ENCODE measurements around the gene TRAK1. TPM values are rescaled to one million over a fixed set of nuclear protein-coding genes. Genes with fewer than 3 reads are reported as not detected.
A peak's percentile ranks its signal among the peaks of the same experiment; 100 is the strongest.
"Not testable (repeated sequence)": the region's sequence is repeated elsewhere in the genome, so short reads cannot be mapped to it uniquely, and the experiment has no call there.

TRAK1 gene, protein sequence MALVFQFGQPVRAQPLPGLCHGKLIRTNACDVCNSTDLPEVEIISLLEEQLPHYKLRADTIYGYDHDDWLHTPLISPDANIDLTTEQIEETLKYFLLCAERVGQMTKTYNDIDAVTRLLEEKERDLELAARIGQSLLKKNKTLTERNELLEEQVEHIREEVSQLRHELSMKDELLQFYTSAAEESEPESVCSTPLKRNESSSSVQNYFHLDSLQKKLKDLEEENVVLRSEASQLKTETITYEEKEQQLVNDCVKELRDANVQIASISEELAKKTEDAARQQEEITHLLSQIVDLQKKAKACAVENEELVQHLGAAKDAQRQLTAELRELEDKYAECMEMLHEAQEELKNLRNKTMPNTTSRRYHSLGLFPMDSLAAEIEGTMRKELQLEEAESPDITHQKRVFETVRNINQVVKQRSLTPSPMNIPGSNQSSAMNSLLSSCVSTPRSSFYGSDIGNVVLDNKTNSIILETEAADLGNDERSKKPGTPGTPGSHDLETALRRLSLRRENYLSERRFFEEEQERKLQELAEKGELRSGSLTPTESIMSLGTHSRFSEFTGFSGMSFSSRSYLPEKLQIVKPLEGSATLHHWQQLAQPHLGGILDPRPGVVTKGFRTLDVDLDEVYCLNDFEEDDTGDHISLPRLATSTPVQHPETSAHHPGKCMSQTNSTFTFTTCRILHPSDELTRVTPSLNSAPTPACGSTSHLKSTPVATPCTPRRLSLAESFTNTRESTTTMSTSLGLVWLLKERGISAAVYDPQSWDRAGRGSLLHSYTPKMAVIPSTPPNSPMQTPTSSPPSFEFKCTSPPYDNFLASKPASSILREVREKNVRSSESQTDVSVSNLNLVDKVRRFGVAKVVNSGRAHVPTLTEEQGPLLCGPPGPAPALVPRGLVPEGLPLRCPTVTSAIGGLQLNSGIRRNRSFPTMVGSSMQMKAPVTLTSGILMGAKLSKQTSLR
- total RNA-seq: 10 to 100 TPM; 37.4 to 89.5 (median 53.0) TPM

DNA sequence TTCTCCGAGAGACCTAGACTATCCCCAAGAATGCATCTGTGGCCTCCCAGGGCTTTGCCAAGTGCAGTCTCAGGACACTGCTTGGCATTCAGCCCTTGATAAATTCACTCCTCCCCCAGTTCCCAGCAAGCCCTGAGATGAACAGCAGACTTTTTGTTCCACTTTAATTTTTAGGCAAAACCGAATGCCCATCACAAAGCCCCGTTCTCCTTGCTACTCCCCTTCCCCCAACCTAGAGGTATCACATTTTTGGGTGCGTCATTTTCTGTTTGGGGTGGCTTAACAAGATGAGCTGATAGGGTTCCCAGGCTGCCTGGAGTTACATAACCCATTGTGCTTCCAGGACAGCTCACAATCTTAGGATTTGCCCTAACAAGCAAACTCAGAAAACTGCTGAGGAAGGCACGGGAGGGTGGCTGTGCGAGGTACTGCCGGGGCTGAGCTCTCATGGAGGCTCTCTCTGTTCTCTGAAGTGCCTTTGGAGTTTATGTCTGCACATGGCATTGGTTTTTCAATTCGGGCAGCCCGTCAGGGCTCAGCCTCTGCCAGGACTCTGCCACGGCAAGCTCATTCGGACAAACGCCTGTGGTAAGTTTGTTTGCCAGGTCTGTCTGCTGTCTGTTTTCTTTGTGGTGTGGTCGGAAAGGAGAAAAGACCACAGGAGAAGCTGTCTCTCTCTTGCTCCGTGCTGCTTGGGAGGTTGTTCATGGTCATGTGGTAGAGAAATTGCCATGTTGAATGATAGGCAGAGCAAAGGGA is at the start of gene TRAK1:
Gene TRAK1 (plus strand): TSS at position 385 of the 759 bp plus-strand sequence. CDS start 113 bp downstream, at position 498.
- Histone ChIP-seq H3K27me3 (no peaks in the 10 kb centered on the region), H3K4me1 (peaks cover 0 to 70% (median 3%) of the 10 kb centered on the region in 3 donors), H3K9me3 (no peaks in the 10 kb centered on the region), H3K36me3 (peaks cover 0 to 32% of the 10 kb centered on the region in 2 donors), H3K27ac (peak within 1 kb of the TSS; percentile 10 to 82 (median 78)), H3K4me3 (peak within 1 kb of the TSS; percentile 12 to 36)
- peak; percentile 79 for ATAC-seq
- TF ChIP-seq POLR2AphosphoS5 (IDR thresholded peaks at IDR 0.05) (peak; percentile 49), EP300 (IDR thresholded peaks at IDR 0.05) (no peak)
- WGBS, 2 donors (ENCODE audit: low coverage in 1 of 2): 46 to 56% methylated on average over 6 to 13 of the region's 14 CpGs

DNA sequence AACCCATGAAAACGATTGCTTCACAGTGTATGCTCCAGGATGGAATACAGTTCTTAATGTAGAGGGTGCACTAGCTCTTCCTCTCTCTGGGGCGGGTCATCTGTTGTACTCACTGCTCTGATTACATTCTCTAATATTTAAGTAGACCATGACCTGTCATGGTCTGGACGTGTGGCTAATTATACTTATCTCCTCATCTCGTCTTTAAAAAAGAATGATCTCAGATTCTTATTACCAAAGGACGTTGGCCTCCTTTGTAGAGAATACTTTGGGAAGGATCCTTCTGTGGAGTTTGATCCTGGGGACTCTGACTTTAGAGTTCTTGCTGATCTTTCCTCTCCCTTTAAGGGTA is 48.4 kb upstream of the TRAK1 start:
- no peak for TF ChIP-seq POLR2A (IDR thresholded peaks at IDR 0.05)
- TF ChIP-seq, protein P1, sequence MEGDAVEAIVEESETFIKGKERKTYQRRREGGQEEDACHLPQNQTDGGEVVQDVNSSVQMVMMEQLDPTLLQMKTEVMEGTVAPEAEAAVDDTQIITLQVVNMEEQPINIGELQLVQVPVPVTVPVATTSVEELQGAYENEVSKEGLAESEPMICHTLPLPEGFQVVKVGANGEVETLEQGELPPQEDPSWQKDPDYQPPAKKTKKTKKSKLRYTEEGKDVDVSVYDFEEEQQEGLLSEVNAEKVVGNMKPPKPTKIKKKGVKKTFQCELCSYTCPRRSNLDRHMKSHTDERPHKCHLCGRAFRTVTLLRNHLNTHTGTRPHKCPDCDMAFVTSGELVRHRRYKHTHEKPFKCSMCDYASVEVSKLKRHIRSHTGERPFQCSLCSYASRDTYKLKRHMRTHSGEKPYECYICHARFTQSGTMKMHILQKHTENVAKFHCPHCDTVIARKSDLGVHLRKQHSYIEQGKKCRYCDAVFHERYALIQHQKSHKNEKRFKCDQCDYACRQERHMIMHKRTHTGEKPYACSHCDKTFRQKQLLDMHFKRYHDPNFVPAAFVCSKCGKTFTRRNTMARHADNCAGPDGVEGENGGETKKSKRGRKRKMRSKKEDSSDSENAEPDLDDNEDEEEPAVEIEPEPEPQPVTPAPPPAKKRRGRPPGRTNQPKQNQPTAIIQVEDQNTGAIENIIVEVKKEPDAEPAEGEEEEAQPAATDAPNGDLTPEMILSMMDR (IDR thresholded peaks at IDR 0.05): no peak
- no peak for TF ChIP-seq EP300 (IDR thresholded peaks at IDR 0.05)
- no peak for TF ChIP-seq POLR2AphosphoS5 (IDR thresholded peaks at IDR 0.05)
- peak overlapping the region; percentile 20 to 77 (median 68) for H3K27ac ChIP-seq
- no peak for ATAC-seq
- WGBS, 2 donors (ENCODE audit: low coverage in 1 of 2): 15 to 29% methylated on average over 5 of the region's 5 CpGs
- no peak overlapping the region for H3K4me3 ChIP-seq
- no peaks in the 10 kb centered on the region for H3K27me3 ChIP-seq
- H3K9me3 ChIP-seq: no peaks in the 10 kb centered on the region
- H3K4me1 ChIP-seq: peaks cover 10 to 77% (median 26%) of the 10 kb centered on the region in 3 donors
- H3K36me3 ChIP-seq: no peaks in the 10 kb centered on the region

DNA sequence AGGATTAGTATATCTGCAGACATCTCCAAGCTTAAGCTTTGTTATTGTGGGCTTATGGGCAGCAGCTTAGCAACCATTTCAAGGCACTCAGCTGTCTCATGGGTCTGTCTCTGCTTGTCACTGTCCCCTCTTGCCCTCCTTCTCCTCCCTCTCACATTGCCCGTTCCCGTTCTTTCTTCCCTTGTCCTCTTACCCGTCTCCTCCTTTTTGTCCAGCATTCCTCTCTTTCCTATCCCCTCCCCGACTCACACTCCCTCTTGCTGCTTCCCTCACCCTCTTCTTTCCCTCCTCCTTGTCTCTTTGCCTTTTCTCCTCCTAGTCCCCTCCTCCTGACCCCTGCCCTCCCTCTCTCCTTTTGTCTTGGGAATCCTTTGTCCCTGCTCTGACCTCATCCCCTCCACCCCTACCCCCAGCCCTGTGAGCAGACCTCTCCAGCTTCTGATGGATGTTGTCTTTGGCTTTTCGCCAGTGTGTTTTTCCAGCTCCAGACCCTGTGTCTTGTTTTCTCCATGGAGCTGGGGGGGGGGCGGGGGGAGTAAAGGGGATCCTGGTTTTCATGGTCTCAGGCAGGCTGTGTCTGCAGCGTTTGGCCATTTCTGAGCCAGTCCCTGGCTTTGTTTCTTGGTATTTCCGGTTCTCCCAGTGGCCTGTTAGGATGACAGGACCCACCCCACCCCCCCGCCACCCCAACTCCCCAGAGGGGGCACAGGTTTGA is 47.9 kb upstream of the TRAK1 start:
- H3K4me3 ChIP-seq: no peak overlapping the region
- H3K27ac ChIP-seq: peak overlapping the region; percentile 20 to 77 (median 68)
- peaks cover 10 to 78% (median 26%) of the 10 kb centered on the region in 3 donors for H3K4me1 ChIP-seq
- no peaks in the 10 kb centered on the region for H3K36me3 ChIP-seq
- H3K9me3 ChIP-seq: no peaks in the 10 kb centered on the region
- TF ChIP-seq, protein P1 (IDR thresholded peaks at IDR 0.05): no peak
- no peak for TF ChIP-seq POLR2A (IDR thresholded peaks at IDR 0.05)
- no peak for TF ChIP-seq EP300 (IDR thresholded peaks at IDR 0.05)
- no peak for TF ChIP-seq POLR2AphosphoS5 (IDR thresholded peaks at IDR 0.05)
- ATAC-seq: peak; percentile 64
- WGBS, 2 donors (ENCODE audit: low coverage in 1 of 2): 4 to 14% methylated on average over 3 to 5 of the region's 9 CpGs
- H3K27me3 ChIP-seq: no peaks in the 10 kb centered on the region

DNA sequence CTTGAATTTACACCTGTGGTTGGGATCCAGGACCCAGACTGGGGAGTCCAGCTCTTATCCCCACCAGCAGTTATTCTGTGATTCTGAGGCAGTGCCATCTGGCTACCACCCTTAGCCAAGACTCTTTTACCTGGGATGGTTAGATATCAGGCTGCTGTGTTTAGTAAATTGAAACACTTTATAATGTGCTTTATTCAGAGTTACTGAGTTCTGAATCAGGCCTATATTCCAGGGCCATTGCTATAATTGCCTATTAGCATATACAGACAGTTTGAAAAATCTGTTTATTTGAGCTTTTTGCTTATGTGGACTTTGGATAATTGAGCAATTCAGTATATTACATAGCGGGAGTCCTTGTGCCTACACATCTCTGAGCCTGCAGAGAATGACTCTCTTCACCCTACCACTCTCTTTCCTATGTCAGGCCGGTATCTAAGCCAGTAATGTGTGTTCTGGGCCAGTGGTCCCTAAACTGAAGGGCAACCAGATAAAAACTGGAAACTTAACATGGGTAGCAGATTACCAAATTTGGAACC is 45.4 kb upstream of the TRAK1 start:
- WGBS, 2 donors (ENCODE audit: low coverage in 1 of 2): 91 to 95% methylated on average over 2 of the region's 2 CpGs
- peaks cover 10 to 83% (median 30%) of the 10 kb centered on the region in 3 donors for H3K4me1 ChIP-seq
- H3K9me3 ChIP-seq: no peaks in the 10 kb centered on the region
- H3K27ac ChIP-seq: peak overlapping the region in 3 of 4 donors; percentile 19 to 66 (median 45)
- ATAC-seq: no peak
- no peaks in the 10 kb centered on the region for H3K36me3 ChIP-seq
- no peaks in the 10 kb centered on the region for H3K27me3 ChIP-seq
- no peak overlapping the region for H3K4me3 ChIP-seq
- TF ChIP-seq POLR2A (IDR thresholded peaks at IDR 0.05) (no peak), POLR2AphosphoS5 (IDR thresholded peaks at IDR 0.05) (no peak), EP300 (IDR thresholded peaks at IDR 0.05) (no peak)
- TF ChIP-seq, protein P1 (IDR thresholded peaks at IDR 0.05): no peak

DNA sequence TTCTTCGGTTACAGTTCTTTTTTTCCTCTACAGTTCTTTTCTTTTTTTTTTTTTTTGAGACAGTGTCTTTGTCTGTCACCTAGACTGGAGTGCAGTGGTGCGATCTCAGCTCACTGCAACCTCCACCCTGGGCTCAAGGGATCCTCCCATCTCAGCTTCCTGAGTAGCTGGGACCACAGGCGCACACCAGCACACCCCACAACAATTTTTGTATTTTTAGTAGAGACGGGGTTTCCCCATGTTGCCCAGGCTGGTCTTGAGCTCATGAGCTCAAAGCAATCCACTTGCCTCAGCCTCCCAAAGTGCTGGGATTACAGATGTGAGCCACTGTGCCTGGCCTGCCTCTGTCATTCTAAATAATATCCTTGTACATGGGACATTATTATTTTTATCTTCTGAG is 42.6 kb upstream of the TRAK1 start:
- H3K4me1 ChIP-seq: peaks cover 15 to 92% (median 42%) of the 10 kb centered on the region in 3 donors
- H3K9me3 ChIP-seq, H3K27ac ChIP-seq, ATAC-seq, H3K4me3 ChIP-seq, H3K27me3 ChIP-seq, H3K36me3 ChIP-seq: not testable (repeated sequence)
- 55 to 83% methylated on average over 1 to 4 of the region's 4 CpGs for WGBS, 2 donors (ENCODE audit: low coverage in 1 of 2)
